HG02943 (cell line): ENCODE data around the gene CLCN4.
A peak's percentile ranks its signal among the peaks of the same experiment; 100 is the strongest.

Experiments used
- ATAC-seq: cut with Tn5 transposase; IDR thresholded peaks from one replicate; pipeline ENCODE4 v1.9.1; 2021; ENCODE audit warnings: mild to moderate bottlenecking, low read depth, moderate library complexity; ENCODE audit not compliant: unreplicated experiment

CLCN4 gene

GRCh38 chrX:10156199-10157031 is at the start of gene CLCN4:
CLCN4 (plus strand) TSS chrX:10156975; CDS start chrX:10185033, 28,058 bp downstream.
- ATAC-seq: no peak

DNA sequence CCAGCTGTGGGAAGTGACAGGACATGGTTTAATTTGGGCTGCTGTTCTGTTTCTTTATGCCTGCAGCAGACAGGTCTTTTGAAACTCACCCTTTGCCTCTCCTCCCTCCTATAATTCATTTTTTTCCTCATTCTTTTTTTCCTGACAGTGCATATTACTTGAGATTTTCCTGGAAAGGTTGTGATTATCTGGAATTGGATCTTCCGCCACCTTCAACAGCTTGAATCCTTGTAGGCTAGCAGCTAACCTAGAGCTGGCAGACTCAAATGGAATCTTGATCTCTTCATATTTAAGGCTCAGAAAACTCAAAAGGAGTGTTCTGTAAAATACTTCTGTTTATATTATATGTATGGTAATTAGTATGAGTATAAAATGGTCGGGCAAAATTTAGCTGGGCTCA is 49.3 kb upstream of the CLCN4 start:
- no peak for ATAC-seq

DNA sequence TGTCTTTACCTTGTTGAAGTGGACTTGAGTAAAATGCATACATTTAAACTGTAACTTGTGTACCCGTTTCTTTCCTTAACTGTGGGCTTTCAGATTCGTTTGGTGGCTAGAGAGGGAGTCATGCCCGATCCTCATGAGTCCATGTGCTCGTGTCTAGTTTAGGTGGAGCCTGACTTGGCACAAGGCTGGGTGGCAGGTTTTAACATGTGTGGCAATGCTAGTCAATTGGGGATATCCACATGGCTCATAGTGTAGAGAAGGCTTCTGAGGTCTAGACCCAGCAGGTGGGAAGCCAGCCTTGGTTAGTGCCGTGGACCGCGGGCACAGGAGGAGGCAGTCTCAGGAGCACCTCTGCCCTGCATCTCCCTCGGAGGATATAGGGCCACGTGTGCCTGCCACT is 48.5 kb upstream of the CLCN4 start:
- ATAC-seq: no peak

GRCh38 chrX:10109695-10110094 is 47.1 kb upstream of the CLCN4 start:
- no peak for ATAC-seq

DNA sequence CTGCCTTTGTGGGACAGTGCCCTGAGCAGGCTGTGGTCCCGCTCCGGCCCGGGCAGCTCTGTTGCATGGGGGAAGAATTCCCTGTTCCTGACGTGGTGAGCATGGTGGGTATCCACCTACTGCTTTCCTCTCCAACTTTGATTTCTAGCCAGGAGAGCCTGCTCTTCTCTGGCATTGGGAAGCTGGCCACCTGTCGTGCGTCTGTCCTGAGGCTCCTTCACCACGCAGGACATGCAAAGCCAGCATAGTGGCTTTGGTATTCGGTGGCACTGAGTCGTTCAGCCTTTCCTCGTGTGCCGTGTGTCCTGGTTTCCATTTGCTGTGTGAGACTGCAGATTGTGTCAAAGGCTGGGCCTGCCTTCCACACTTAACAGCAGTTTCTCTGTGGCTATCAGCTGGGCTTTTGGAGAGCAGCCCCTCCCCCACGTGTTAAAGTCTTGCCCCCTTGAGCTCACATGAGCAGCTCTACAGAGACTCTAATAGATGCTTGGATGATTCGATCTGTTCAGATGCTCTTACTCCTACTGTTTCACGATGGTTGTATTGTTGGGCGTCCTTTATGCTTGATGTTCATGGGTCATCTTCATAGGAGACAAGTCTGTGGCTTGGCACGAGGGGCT is 46.3 kb upstream of the CLCN4 start:
- ATAC-seq: no peak

DNA sequence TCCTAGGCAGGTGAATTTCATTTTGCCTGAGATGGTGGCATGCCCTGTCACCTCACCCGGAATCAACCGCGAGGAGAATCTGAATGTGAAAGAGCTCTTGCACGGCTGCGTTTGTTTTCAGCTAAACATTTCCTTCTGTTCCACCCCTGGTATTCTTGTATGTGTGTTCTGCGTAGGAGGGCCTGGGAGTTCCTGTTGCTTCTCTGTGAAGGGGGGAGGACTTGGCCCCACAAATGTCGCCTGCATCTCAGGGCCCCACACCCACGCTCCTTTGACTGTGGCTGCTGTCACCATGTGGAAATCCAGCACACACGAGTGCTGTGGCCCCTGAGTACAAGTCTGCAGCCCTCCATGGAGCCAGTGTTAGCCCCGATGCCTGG is 45.8 kb upstream of the CLCN4 start:
- no peak for ATAC-seq

DNA sequence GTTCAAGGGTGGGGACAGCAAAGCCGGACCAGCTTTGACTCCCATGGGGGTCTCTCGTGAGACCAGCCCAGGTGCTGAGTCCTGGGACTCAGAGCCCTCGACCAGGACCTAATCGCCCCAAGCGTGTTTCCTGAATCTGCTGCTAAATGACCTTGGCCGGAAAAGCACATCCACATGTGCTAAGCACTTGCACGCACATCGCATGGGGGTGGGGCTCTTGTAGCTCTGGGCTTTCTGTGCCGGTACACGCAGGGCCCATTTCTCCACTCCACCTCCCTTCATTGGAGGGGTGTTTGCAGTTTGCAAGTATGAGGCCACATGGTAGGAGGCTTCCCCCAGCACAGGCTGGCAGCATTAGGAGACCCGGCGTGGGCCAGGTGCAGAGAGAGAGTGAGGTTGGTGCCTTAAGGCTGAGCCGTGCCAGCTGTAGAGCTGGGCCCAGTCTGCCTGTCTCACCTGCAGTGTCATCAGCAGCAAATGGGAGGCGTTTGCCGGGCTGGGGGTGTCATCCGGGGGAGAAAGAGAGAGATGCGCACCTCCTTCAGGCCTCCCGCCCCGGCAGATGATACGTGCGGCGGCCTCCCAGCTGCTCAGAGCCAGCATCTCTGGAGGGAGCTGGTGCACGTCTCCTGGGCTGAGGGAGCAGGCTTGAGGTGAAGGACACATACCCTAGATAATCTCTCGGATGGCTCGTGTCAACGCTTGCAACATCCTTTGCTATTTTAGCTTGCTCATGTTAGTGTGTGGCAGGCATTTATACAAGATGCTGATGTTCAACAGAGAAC is 45.2 kb upstream of the CLCN4 start:
- ATAC-seq: no peak

DNA sequence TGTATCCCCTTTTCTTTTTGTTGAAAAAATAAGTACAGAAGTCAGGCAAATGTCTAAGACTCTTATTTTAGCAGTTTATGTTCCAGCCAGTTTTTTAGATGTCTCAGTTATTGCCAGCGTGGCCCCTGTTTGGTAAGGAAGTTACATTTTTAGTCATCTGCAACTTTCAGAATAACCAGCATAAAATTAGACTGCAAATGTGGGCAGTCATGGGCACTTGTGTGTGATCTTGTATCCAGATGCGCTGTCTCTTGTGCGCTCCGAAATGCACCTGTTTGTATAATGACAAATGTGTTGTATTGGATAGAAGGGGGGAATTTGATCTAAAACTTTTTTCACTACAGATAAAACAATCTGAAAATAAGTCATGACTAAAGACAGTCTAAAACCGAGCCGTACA is 44.3 kb upstream of the CLCN4 start:
- ATAC-seq: no peak

- ATAC-seq: no peak
Observed at GRCh38 chrX:10115082-10115481, 41.7 kb upstream of the CLCN4 start.

GRCh38 chrX:10117301-10117700 is 39.5 kb upstream of the CLCN4 start:
- ATAC-seq: no peak

DNA sequence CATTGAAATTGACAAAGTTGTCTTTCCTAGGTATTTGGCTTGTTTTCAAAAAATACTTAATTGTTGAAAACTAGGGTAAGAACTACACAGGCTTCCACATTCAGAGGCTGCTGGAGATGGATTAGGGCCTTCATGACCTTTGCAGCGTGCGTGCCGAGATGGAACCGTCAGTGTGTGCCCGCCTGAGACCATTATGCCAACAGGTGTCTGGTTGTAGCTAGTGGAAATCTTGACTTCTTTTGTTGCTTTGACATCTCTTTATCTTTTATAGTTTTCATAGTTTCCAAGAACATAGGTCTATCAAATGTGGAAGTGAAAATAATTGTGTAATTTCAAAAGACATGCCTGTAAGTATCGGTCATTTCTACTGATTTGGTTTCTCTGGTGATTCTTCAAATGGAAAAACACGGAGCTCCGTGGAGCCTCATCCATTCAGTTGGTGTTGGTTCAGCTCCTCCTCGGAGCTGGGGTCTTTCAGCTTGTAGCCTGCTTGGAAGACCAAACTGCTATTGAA is 38.9 kb upstream of the CLCN4 start:
- no peak for ATAC-seq

DNA sequence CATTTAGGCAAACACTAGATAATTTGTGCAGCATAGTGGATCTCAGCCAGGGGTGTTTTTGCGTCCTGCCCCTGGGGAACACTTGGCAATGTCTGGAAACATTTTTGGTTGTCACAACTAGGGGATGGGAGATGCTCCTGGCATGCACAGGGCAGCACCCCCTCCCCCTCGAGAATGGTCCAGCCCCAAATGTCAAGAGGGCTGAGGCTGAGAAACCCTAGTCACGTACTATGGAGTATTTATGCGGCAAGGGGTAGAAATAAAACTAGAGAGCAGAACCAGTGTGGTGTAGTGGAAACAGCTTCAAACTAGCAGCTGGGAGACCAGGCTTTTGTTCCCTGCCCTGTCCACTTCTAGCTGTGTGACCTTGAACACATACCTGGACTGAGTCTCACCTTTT is 38.2 kb upstream of the CLCN4 start:
- ATAC-seq: no peak

GRCh38 chrX:10119399-10119990 is 37.3 kb upstream of the CLCN4 start:
- peak; percentile 72 for ATAC-seq

DNA sequence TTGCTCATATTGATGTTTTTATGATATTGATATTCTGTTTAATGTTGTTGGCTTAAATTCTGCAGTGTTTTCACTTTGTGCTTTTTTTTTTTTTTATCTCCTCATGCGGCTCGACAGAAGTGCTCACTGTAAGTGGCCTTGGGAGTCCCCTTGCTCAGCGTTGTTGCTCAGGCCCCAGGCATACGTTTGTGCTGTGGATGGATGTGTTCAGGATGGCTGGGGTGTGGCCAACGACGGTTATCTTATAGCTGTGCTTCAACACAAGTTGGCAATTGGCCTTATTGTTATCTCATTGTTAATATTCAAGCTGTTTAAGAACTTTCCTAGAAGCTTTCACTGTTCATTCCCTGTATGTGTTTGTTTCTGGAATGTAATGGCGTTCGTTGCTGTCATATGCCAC is 36.4 kb upstream of the CLCN4 start:
- ATAC-seq: no peak

GRCh38 chrX:10120828-10121227 is 35.9 kb upstream of the CLCN4 start:
- no peak for ATAC-seq

DNA sequence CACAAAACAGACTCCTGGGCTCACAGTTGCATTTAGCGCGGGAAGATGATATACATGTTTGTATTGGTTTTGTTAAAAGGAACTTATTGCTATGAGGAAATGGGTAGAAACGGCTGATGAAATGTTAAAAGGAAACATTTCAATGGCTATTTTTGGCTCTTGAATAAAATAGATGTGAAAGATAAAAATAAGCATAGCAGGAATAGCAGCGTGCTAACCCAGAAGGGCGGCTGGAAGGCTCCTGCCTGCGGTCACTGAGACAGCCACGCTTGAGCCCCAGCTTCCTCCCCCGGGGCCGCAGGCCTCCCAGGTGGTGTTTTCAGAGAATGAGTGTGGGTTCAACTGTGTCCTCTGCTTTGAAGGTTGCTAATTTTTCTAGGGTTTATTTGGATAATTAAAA is 35.0 kb upstream of the CLCN4 start:
- peak; percentile 48 for ATAC-seq

- ATAC-seq: no peak
Observed at GRCh38 chrX:10124506-10125247, 32.1 kb upstream of the CLCN4 start.

GRCh38 chrX:10125248-10125615 is 31.5 kb upstream of the CLCN4 start:
- no peak for ATAC-seq

- no peak for ATAC-seq
Observed at GRCh38 chrX:10126044-10126443, 30.7 kb upstream of the CLCN4 start.

- no peak for ATAC-seq
Observed at GRCh38 chrX:10126834-10127233, 29.9 kb upstream of the CLCN4 start.
